Measurements from ENCODE around the gene FRYL.
"Not testable (repeated sequence)": the region's sequence is repeated elsewhere in the genome, so short reads cannot be mapped to it uniquely, and the experiment has no call there.

Gene FRYL

DNA sequence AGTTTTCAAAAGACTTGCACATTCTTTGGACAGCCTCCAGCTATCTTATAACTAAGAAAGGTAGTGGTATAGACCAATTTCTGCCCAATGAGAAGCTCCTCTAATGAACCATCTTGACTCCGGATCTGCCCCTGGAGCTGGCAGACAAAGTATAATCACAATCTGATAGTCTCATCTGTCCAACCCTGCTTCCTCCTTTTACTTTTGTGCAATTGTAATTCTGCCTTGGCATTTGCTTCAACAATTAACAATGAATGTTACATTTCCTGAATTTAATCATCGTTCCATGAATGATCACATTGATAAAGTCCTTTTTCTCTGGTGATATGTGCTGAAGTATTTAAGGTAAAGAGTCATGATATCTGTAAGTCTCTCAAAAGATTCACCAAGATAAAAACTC is 27.8 kb downstream of the FRYL start:
- no peak overlapping the region for H3K27ac ChIP-seq (replicated peaks)
- no peaks in the 10 kb centered on the region for H3K27me3 ChIP-seq (ENCODE audit: insufficient read depth, poor library complexity, severe bottlenecking)
- H3K4me3 ChIP-seq (replicated peaks; ENCODE audit: insufficient read depth, low read length), result no peak overlapping the region
- TF ChIP-seq POLR2AphosphoS5 (IDR thresholded peaks at IDR 0.05; ENCODE audit: low read depth), result no peak
- TF ChIP-seq, protein P1, sequence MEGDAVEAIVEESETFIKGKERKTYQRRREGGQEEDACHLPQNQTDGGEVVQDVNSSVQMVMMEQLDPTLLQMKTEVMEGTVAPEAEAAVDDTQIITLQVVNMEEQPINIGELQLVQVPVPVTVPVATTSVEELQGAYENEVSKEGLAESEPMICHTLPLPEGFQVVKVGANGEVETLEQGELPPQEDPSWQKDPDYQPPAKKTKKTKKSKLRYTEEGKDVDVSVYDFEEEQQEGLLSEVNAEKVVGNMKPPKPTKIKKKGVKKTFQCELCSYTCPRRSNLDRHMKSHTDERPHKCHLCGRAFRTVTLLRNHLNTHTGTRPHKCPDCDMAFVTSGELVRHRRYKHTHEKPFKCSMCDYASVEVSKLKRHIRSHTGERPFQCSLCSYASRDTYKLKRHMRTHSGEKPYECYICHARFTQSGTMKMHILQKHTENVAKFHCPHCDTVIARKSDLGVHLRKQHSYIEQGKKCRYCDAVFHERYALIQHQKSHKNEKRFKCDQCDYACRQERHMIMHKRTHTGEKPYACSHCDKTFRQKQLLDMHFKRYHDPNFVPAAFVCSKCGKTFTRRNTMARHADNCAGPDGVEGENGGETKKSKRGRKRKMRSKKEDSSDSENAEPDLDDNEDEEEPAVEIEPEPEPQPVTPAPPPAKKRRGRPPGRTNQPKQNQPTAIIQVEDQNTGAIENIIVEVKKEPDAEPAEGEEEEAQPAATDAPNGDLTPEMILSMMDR (IDR thresholded peaks at IDR 0.05; ENCODE audit: insufficient read depth, low read length), result no peak
- TF ChIP-seq GABPA (IDR thresholded peaks at IDR 0.05; ENCODE audit: low read depth), result no peak
- no peak for TF ChIP-seq SPI1 (IDR thresholded peaks at IDR 0.05; ENCODE audit: borderline replicate concordance, low read depth)
- TF ChIP-seq, protein P2, sequence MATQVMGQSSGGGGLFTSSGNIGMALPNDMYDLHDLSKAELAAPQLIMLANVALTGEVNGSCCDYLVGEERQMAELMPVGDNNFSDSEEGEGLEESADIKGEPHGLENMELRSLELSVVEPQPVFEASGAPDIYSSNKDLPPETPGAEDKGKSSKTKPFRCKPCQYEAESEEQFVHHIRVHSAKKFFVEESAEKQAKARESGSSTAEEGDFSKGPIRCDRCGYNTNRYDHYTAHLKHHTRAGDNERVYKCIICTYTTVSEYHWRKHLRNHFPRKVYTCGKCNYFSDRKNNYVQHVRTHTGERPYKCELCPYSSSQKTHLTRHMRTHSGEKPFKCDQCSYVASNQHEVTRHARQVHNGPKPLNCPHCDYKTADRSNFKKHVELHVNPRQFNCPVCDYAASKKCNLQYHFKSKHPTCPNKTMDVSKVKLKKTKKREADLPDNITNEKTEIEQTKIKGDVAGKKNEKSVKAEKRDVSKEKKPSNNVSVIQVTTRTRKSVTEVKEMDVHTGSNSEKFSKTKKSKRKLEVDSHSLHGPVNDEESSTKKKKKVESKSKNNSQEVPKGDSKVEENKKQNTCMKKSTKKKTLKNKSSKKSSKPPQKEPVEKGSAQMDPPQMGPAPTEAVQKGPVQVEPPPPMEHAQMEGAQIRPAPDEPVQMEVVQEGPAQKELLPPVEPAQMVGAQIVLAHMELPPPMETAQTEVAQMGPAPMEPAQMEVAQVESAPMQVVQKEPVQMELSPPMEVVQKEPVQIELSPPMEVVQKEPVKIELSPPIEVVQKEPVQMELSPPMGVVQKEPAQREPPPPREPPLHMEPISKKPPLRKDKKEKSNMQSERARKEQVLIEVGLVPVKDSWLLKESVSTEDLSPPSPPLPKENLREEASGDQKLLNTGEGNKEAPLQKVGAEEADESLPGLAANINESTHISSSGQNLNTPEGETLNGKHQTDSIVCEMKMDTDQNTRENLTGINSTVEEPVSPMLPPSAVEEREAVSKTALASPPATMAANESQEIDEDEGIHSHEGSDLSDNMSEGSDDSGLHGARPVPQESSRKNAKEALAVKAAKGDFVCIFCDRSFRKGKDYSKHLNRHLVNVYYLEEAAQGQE (IDR thresholded peaks at IDR 0.05; ENCODE audit: insufficient replicate concordance, low read depth), result no peak
- DNase-seq (ENCODE audit: low read depth in 1 of 2, low spot score in 1 of 2), result no peak

DNA sequence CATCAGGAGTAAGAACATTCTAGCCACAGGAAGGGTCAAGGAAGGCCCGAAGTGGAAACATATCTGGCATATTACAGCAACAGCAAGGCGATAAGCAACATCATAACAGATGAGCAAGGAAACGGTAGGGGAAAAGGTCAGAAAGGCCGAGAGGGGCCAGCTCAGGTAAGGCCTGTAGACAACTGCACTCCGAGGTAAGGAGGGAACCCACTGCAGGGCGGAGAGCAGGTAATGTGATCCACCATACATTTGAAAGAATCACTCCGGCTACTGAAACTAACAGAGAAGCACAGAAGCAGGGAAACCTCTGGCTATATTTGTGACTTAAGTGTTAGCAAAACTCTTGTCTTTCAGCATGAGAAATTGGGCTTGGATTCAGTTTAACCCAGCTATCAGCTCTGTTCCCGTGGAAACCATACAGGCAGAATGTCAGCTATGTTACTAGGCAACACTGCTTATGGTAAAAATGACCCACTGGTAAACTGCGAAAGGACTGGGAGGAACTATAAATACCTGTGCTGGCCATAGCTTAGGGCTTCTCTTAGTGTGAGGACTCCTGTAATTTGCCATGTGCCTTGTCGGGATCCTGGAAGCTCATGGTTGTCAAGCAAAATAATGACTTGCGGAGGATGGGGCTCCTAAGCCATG is 31.0 kb downstream of the FRYL start:
- TF ChIP-seq POLR2AphosphoS5 (IDR thresholded peaks at IDR 0.05; ENCODE audit: low read depth) (no peak), SPI1 (IDR thresholded peaks at IDR 0.05; ENCODE audit: borderline replicate concordance, low read depth) (no peak), GABPA (IDR thresholded peaks at IDR 0.05; ENCODE audit: low read depth) (no peak)
- TF ChIP-seq, protein P2 (IDR thresholded peaks at IDR 0.05; ENCODE audit: insufficient replicate concordance, low read depth), result no peak
- TF ChIP-seq, protein P1 (IDR thresholded peaks at IDR 0.05; ENCODE audit: insufficient read depth, low read length), result no peak
- Histone ChIP-seq H3K27me3 (ENCODE audit: insufficient read depth, poor library complexity, severe bottlenecking) (no peaks in the 10 kb centered on the region), H3K27ac (replicated peaks) (no peak overlapping the region), H3K4me3 (replicated peaks; ENCODE audit: insufficient read depth, low read length) (no peak overlapping the region)
- no peak for DNase-seq (ENCODE audit: low read depth in 1 of 2, low spot score in 1 of 2)

DNA sequence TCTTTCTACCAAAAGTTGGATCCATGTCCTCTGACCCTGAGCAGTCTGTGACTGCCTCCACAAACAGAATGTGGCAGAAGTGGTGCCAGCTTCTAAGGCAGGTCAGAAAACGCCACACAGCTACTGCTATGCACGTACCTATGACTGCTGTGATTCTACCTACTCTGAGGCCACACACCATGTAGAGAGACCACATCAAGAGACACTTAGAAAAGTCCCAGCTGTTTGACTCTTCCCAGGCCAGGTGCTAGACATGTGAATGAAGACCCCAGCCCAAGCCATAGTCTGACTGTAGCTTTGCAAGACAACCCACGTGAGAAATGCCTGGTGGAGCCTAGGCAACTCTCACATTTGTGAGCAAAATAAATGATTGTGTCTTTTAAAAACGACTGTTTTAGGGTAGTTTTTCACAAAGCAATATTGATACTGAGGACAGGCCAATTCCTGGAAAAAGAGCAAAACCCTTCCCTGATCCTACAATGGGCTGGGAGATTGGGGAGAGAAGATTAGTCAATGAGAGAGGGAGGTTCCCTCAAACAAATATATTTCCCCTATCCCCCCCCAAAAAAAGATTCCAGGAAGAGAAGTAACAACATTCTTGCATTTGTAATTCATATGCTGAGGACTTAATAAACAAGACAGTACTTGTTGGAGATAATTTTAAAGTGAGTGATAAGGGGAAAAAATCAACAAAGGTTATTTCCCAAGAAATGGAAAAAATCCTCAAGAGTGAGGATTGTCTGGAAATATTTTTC is 33.3 kb downstream of the FRYL start:
- DNase-seq (ENCODE audit: low read depth in 1 of 2, low spot score in 1 of 2), result no peak
- Histone ChIP-seq H3K27me3 (ENCODE audit: insufficient read depth, poor library complexity, severe bottlenecking) (no peaks in the 10 kb centered on the region), H3K27ac (replicated peaks) (no peak overlapping the region), H3K4me3 (replicated peaks; ENCODE audit: insufficient read depth, low read length) (no peak overlapping the region)
- TF ChIP-seq SPI1 (IDR thresholded peaks at IDR 0.05; ENCODE audit: borderline replicate concordance, low read depth) (no peak), GABPA (IDR thresholded peaks at IDR 0.05; ENCODE audit: low read depth) (no peak), POLR2AphosphoS5 (IDR thresholded peaks at IDR 0.05; ENCODE audit: low read depth) (no peak)
- TF ChIP-seq, protein P2 (IDR thresholded peaks at IDR 0.05; ENCODE audit: insufficient replicate concordance, low read depth), result no peak
- TF ChIP-seq, protein P1 (IDR thresholded peaks at IDR 0.05; ENCODE audit: insufficient read depth, low read length), result no peak

DNA sequence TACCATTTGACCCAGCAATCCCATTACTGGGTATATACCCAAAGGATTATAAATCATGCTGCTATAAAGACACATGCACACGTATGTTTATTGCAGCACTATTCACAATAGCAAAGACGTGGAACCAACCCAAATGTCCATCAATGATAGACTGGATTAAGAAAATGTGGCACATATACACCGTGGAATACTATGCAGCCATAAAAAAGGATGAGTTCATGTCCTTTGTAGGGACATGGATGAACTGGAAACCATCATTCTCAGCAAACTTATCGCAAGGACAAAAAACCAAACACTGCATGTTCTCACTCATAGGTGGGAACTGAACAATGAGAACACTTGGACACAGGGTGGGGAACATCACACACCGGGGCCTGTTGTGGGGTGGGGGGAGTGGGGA is 34.9 kb downstream of the FRYL start:
- not testable (repeated sequence) for H3K4me3 ChIP-seq (replicated peaks; ENCODE audit: insufficient read depth, low read length); DNase-seq (ENCODE audit: low read depth in 1 of 2, low spot score in 1 of 2); H3K27me3 ChIP-seq (ENCODE audit: insufficient read depth, poor library complexity, severe bottlenecking); H3K27ac ChIP-seq (replicated peaks)
